ENCODE data around the gene PLXDC1.

- TF ChIP-seq CTCF (IDR thresholded peaks at IDR 0.05; ENCODE audit: low read depth, low read length, poor library complexity, severe bottlenecking) (no peak), EZH2phosphoT487 (IDR thresholded peaks at IDR 0.05; ENCODE audit: borderline replicate concordance, low read length) (no peak)
These were observed 47.4 kb downstream of the PLXDC1 start for GRCh38 chr17:39104046-39104445.
